Measurements from ENCODE around the gene LCA5.

LCA5 gene

DNA sequence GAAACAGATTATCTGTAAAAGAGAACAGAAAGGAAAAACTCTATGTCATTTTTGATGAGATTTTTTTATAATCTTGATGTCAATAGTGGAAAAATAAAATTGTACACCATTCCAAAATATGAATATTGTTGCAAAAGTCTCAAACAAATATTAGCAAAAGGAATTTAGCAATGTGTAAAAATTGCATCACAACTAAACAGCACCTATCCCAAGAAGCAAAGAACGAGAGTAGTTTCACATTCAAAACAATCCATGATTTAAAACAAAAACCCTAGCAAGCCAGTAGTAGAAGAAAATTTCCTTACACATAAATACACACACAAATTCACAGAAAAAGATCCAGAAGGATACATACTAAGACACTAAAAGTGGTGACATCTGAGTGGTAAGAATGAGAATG lies 38.4 kb downstream of the LCA5 start:
- Histone ChIP-seq H3K9me3 (ENCODE audit: control insufficient read depth, low read length) (no peaks in the 10 kb centered on the region), H3K79me2 (peaks cover 7% of the 10 kb centered on the region), H3K27ac (no peak overlapping the region), H3K4me2 (ENCODE audit: low read length) (no peak overlapping the region), H3K9ac (no peak overlapping the region), H3K36me3 (ENCODE audit: control insufficient read depth, insufficient read depth, low read length) (no peaks in the 10 kb centered on the region), H2AFZ (no peak overlapping the region), H3K27me3 (ENCODE audit: control insufficient read depth, insufficient read depth, low read length) (no peaks in the 10 kb centered on the region), H3K4me1 (no peaks in the 10 kb centered on the region), H3K4me3 (ENCODE audit: low read depth, low read length) (no peak overlapping the region)
- TF ChIP-seq CTCF (IDR thresholded peaks at IDR 0.05), result no peak

DNA sequence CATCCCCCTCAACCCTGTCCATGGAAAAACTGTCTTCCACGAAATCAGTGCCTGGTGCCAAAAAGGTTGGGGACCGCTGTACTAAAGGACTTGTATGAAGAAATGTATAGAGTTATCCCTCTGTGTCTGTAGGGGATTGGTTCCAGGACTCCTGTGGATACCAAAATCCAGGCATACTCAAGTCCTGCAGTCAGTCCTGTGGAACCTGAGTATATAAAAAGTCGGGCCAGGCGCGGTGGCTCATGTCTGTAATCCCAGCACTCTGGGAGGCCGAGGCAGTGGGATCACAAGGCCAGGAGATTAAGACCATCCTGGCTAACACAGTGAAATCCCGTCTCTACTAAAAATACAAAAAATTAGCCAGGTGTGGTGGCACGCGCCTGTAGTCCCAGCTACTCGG lies 42.0 kb downstream of the LCA5 start:
- no peaks in the 10 kb centered on the region for H3K9me3 ChIP-seq (ENCODE audit: control insufficient read depth, low read length)
- H3K27me3 ChIP-seq (ENCODE audit: control insufficient read depth, insufficient read depth, low read length), result no peaks in the 10 kb centered on the region
- no peak overlapping the region for H3K4me3 ChIP-seq (ENCODE audit: low read depth, low read length)
- peaks cover 7% of the 10 kb centered on the region for H3K79me2 ChIP-seq
- no peak overlapping the region for H3K9ac ChIP-seq
- no peak overlapping the region for H2AFZ ChIP-seq
- H3K27ac ChIP-seq, result no peak overlapping the region
- no peaks in the 10 kb centered on the region for H3K36me3 ChIP-seq (ENCODE audit: control insufficient read depth, insufficient read depth, low read length)
- no peak for TF ChIP-seq CTCF (IDR thresholded peaks at IDR 0.05)
- no peaks in the 10 kb centered on the region for H3K4me1 ChIP-seq
- no peak overlapping the region for H3K4me2 ChIP-seq (ENCODE audit: low read length)

DNA sequence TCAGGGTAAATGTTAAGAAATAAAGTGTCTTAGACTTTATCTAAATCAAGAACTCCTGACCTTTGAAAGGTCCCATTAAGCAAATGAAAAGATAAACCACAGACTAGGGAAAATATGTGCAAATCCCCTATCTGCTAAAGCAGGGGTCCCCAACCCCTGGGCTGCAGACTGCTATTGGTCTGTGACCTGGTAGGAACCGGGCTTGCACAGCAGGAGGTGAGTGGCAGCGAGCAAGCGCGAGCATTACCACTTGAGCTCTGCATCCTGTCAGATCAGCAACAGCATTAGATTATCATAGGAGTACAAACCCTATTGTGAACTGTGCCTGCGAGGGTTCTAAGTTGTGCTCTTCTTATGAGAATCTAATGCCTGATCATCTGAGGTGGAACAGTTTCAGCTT lies 42.4 kb downstream of the LCA5 start:
- Histone ChIP-seq H3K4me1 (no peaks in the 10 kb centered on the region), H3K4me2 (ENCODE audit: low read length) (no peak overlapping the region), H3K27ac (no peak overlapping the region), H3K9ac (no peak overlapping the region), H3K36me3 (ENCODE audit: control insufficient read depth, insufficient read depth, low read length) (no peaks in the 10 kb centered on the region), H3K27me3 (ENCODE audit: control insufficient read depth, insufficient read depth, low read length) (no peaks in the 10 kb centered on the region), H3K9me3 (ENCODE audit: control insufficient read depth, low read length) (no peaks in the 10 kb centered on the region), H3K79me2 (peaks cover 7% of the 10 kb centered on the region), H2AFZ (no peak overlapping the region), H3K4me3 (ENCODE audit: low read depth, low read length) (no peak overlapping the region)
- TF ChIP-seq CTCF (IDR thresholded peaks at IDR 0.05), result no peak

DNA sequence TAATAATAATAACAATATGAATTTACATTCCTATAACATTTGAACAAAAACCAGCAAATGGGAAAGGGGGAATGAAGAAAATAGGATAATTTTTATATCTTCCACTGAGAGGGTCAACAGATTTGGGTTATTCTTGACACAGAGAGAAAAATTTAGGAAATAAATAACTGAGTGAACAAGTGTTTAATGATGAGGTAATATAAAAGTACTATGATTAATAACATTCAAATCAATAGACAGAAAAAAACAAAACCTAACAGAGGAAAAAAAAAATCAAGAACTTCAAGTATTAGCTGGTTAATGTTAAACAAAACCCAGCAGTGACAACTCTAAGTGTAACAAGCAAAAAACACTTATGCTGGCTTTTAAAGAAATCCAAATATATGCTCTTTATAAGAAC lies 66.5 kb downstream of the LCA5 start:
- H3K9me3 ChIP-seq (ENCODE audit: control insufficient read depth, low read length), result no peaks in the 10 kb centered on the region
- H3K4me3 ChIP-seq (ENCODE audit: low read depth, low read length), result no peak overlapping the region
- H3K4me2 ChIP-seq (ENCODE audit: low read length), result no peak overlapping the region
- no peak for TF ChIP-seq CTCF (IDR thresholded peaks at IDR 0.05)
- no peak overlapping the region for H2AFZ ChIP-seq
- H3K27me3 ChIP-seq (ENCODE audit: control insufficient read depth, insufficient read depth, low read length), result no peaks in the 10 kb centered on the region
- H3K79me2 ChIP-seq, result no peaks in the 10 kb centered on the region
- H3K4me1 ChIP-seq, result no peaks in the 10 kb centered on the region
- peaks cover 3% of the 10 kb centered on the region for H3K36me3 ChIP-seq (ENCODE audit: control insufficient read depth, insufficient read depth, low read length)
- no peak overlapping the region for H3K9ac ChIP-seq
- no peak overlapping the region for H3K27ac ChIP-seq

DNA sequence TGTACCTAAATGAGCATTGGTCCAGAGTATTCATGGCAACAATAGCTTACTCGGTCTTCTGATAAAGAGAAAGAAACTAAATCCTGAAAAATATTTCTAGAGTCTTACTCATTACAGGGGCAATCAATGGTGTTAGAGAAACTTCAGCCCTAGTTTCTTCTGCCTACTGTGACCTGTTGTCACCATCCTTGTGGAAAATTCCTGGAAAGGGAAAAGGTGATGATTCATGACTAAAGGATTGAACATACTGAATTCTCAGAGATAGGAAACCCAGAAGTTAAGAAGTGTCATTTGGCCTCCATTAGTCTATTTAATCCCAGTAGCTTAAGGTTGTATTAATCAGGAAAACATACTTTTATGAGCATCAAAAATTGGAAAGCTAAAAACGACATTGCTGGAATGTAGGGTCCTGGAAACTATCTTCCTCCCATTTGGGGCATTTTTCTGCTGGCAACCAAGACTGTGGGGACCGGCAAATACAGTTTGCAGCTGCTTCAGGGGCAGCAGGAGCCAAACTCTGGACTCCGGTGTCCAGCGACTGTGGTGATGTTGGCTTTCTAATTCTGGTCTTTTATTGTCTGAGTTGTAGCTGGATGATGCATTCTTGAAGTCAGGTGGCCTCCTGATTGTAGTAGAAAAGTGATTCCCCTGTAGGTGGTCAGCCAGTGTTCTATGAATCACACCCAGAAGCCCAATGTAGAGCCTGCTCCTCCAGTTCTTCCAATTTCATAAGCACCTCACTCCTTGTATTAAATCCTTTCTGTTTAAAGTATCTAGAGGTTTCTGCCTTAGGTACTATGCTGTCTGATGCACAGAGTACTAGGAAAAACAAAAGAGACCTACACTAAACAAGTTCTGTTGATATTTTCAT lies 67.6 kb downstream of the LCA5 start:
- no peak overlapping the region for H3K9ac ChIP-seq
- no peaks in the 10 kb centered on the region for H3K9me3 ChIP-seq (ENCODE audit: control insufficient read depth, low read length)
- H3K4me3 ChIP-seq (ENCODE audit: low read depth, low read length), result no peak overlapping the region
- H3K79me2 ChIP-seq, result no peaks in the 10 kb centered on the region
- no peak overlapping the region for H3K27ac ChIP-seq
- no peaks in the 10 kb centered on the region for H3K4me1 ChIP-seq
- no peak overlapping the region for H2AFZ ChIP-seq
- no peak for TF ChIP-seq CTCF (IDR thresholded peaks at IDR 0.05)
- no peaks in the 10 kb centered on the region for H3K36me3 ChIP-seq (ENCODE audit: control insufficient read depth, insufficient read depth, low read length)
- no peaks in the 10 kb centered on the region for H3K27me3 ChIP-seq (ENCODE audit: control insufficient read depth, insufficient read depth, low read length)
- H3K4me2 ChIP-seq (ENCODE audit: low read length), result no peak overlapping the region
